Endodermal cell (in vitro differentiated cells): Measurements from ENCODE around the gene OSBPL8. TPM values are rescaled to one million over a fixed set of nuclear protein-coding genes. Genes with fewer than 3 reads are reported as not detected.

Experiments
- DNase-seq: peaks from one replicate; pipeline ENCODE4 v3.0.0-alpha.2; 2017
- H3K27ac ChIP-seq: 2 replicates; pipeline ENCODE4 v1.5.1; 2013; ENCODE audit warnings: mild to moderate bottlenecking, low read depth, low read length, moderate library complexity
- H3K27me3 ChIP-seq: 2 replicates; pipeline ENCODE4 v1.6.1; 2013; ENCODE audit warnings: mild to moderate bottlenecking, low read length, moderate library complexity; ENCODE audit not compliant: insufficient read depth, control insufficient read depth, poor library complexity, severe bottlenecking
- H3K36me3 ChIP-seq: 2 replicates; pipeline ENCODE4 v1.7.0; 2013; ENCODE audit warnings: mild to moderate bottlenecking, low read length, moderate library complexity; ENCODE audit not compliant: control insufficient read depth, insufficient read depth
- H3K4me1 ChIP-seq: one replicate; pipeline ENCODE4 v1.7.0; 2013; ENCODE audit warnings: low read length; ENCODE audit not compliant: control insufficient read depth, insufficient read depth
- H3K4me3 ChIP-seq: 2 replicates; pipeline ENCODE4 v1.5.1; 2013; ENCODE audit warnings: mild to moderate bottlenecking, low read length, moderate library complexity
- H3K9ac ChIP-seq: 2 replicates; pipeline ENCODE4 v1.6.1; 2013; ENCODE audit warnings: mild to moderate bottlenecking, low read length, moderate library complexity; ENCODE audit not compliant: poor library complexity, severe bottlenecking; ENCODE audit errors: extremely low read depth
- H3K9me3 ChIP-seq: 2 replicates; pipeline ENCODE4 v1.6.1; 2013; ENCODE audit warnings: mild to moderate bottlenecking, low read length, moderate library complexity; ENCODE audit not compliant: control insufficient read depth
- H3K27ac Mint-ChIP-seq: 2 replicates; pipeline ENCODE4 v1.8.0; 2020; ENCODE audit warnings: mixed read lengths
- H3K27me3 Mint-ChIP-seq: 2 replicates; pipeline ENCODE4 v1.8.0; 2021; ENCODE audit warnings: mild to moderate bottlenecking, mixed read lengths; ENCODE audit not compliant: insufficient read depth
- H3K36me3 Mint-ChIP-seq: 2 replicates; pipeline ENCODE4 v1.8.0; 2020; ENCODE audit warnings: low read depth, mixed read lengths
- H3K4me1 Mint-ChIP-seq: 2 replicates; pipeline ENCODE4 v1.8.0; 2020; ENCODE audit warnings: mixed read lengths
- H3K4me3 Mint-ChIP-seq: 2 replicates; pipeline ENCODE4 v1.8.0; 2020; ENCODE audit warnings: mild to moderate bottlenecking, moderate library complexity, mixed read lengths
- H3K9me3 Mint-ChIP-seq: 2 replicates; pipeline ENCODE4 v1.8.0; 2020; ENCODE audit warnings: mild to moderate bottlenecking, mixed read lengths
- CTCF ChIP-seq: fragments of 200-600 bp; sonication (generic); conservative IDR thresholded peaks from 2 replicates; pipeline ENCODE4 v1.5.0; 2021; ENCODE audit warnings: antibody characterized with exemption, mild to moderate bottlenecking
- WGBS, 2 experiments: methylation state at CpG; one replicate each; pipeline versions ENCODE4 v1.1.5 to v1.1.7; 2013; ENCODE audit warnings: missing lambda C conversion rate in 2 of 2, mixed read lengths in 1 of 2; ENCODE audit not compliant: insufficient coverage in 1 of 2, insufficient read length in 1 of 2; 5-methylcytosine and 5-hydroxymethylcytosine counted together
- total RNA-seq, 2 donors: library from RNA; stranded (reverse); fragmentation: NEBNext Ultra II Directional in 1 of 2; extraction: Animal tissue kit (Norgen Biotek cat#: 25700) in 1 of 2; gene quantifications; 2 replicates in 1 of 2; 3 replicates in 1 of 2; pipeline ENCODE4 v1.2.1, GENCODE V29; 2021

OSBPL8 gene
- total RNA-seq, 2 donors from 2014 or later: 44.0 to 58.8 TPM

GRCh38 chr12:76530516-76530915, 29.1 kb downstream of the OSBPL8 start:
- peaks cover 18% of the 10 kb centered on the region for H3K9me3 ChIP-seq

GRCh38 chr12:76529226-76529918, 30.2 kb downstream of the OSBPL8 start:
- no peak for TF ChIP-seq CTCF
- no peak overlapping the region for H3K4me3 Mint-ChIP-seq
- no peak overlapping the region for H3K9ac ChIP-seq
- 44 to 84% methylated on average over 1 to 4 of the region's 4 CpGs for WGBS, 2 experiments
- DNase-seq: no peak
- H3K4me1 ChIP-seq: peaks cover 6% of the 10 kb centered on the region
- H3K27ac Mint-ChIP-seq: peak overlapping the region; percentile 71
- H3K9me3 Mint-ChIP-seq: peaks cover 11% of the 10 kb centered on the region
- no peaks in the 10 kb centered on the region for H3K27me3 ChIP-seq
- H3K4me1 Mint-ChIP-seq: peaks cover 35% of the 10 kb centered on the region
- peaks cover 10% of the 10 kb centered on the region for H3K36me3 Mint-ChIP-seq
- peaks cover 15% of the 10 kb centered on the region for H3K9me3 ChIP-seq
- H3K36me3 ChIP-seq: peaks cover 12% of the 10 kb centered on the region
- no peak overlapping the region for H3K27ac ChIP-seq
- H3K4me3 ChIP-seq: peak overlapping the region; percentile 37
- H3K27me3 Mint-ChIP-seq: no peaks in the 10 kb centered on the region

More at GRCh38 chr12:76530516-76530915, 29.1 kb downstream of the OSBPL8 start:
- DNase-seq: no peak
- H3K4me1 ChIP-seq: peaks cover 6% of the 10 kb centered on the region
- no peak overlapping the region for H3K4me3 Mint-ChIP-seq
- no peaks in the 10 kb centered on the region for H3K27me3 ChIP-seq
- no peaks in the 10 kb centered on the region for H3K27me3 Mint-ChIP-seq
- 71% methylated on average over 1 of the region's 1 CpG; no CpG with 5 or more reads in 1 of the 2 experiments for WGBS, 2 experiments
- peaks cover 12% of the 10 kb centered on the region for H3K36me3 ChIP-seq
- H3K4me1 Mint-ChIP-seq: peaks cover 35% of the 10 kb centered on the region
- H3K27ac Mint-ChIP-seq: peak overlapping the region; percentile 22
- no peak for TF ChIP-seq CTCF
- H3K4me3 ChIP-seq: no peak overlapping the region
- H3K27ac ChIP-seq: no peak overlapping the region
- peaks cover 14% of the 10 kb centered on the region for H3K9me3 Mint-ChIP-seq
- H3K9ac ChIP-seq: no peak overlapping the region
- H3K36me3 Mint-ChIP-seq: peaks cover 10% of the 10 kb centered on the region

- no peaks in the 10 kb centered on the region for H3K27me3 Mint-ChIP-seq
- TF ChIP-seq CTCF: no peak
Measured at GRCh38 chr12:76523408-76523807, 36.2 kb downstream of the OSBPL8 start.

More at GRCh38 chr12:76523408-76523807, 36.2 kb downstream of the OSBPL8 start:
- Histone ChIP-seq H3K4me1 (no peaks in the 10 kb centered on the region), H3K36me3 (peaks cover 18% of the 10 kb centered on the region), H3K4me3 (no peak overlapping the region), H3K27ac (no peak overlapping the region), H3K9ac (no peak overlapping the region), H3K9me3 (peaks cover 51% of the 10 kb centered on the region), H3K27me3 (no peaks in the 10 kb centered on the region)
- Mint-ChIP-seq H3K27ac (no peak overlapping the region), H3K36me3 (peaks cover 43% of the 10 kb centered on the region), H3K4me1 (no peaks in the 10 kb centered on the region), H3K9me3 (peaks cover 46% of the 10 kb centered on the region), H3K4me3 (no peak overlapping the region)
- no peak for DNase-seq
